Epithelial cell of esophagus (primary cell): ENCODE measurements around the gene CCDC32.

Experiments used
- DNase-seq: peaks from one replicate; pipeline ENCODE4 v3.0.0; 2010; ENCODE audit warnings: low read depth
- H3K4me3 ChIP-seq: 2 replicates; pipeline ENCODE4 v1.5.1; 2011; ENCODE audit warnings: mild to moderate bottlenecking, low read length, control low read depth
- TF ChIP-seq, protein P1 (sequence below): IDR thresholded peaks from 2 replicates; pipeline ENCODE4 v1.5.1; 2011; ENCODE audit warnings: low read depth, mild to moderate bottlenecking, low read length, control low read depth, inconsistent platforms; ENCODE audit not compliant: insufficient read depth; ENCODE audit errors: missing control alignments

The CCDC32 gene

DNA sequence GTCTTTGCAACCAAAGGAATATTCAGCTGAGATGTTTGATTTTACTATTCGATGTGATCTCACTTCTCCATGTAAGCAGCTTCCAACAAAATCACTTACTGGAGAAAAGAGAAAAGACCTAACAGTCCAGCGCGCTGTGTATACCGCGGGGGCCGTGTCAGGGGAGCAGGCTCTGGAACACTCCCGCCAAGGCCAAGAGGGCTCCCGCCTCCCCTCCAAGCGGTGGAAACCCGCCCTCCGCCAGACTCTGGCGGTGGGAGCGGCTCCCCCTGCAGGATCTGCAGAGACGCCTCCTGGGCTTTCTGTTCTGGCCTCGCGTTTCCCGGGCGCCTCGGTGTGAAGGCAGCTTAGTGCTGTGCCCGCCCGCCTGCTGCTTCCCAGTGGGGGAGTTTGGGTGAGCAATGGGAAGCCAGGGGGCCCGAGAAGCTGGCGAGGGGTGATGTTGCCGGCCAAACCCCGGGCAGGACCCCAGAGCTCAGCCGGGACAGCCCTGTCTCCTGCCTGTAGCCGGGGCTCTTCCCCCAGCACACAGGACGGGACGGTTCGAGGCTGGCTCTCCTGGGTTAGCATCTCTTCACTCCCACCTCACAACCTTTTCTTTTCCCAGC lies 57.8 kb downstream of the CCDC32 start:
- peak; percentile 69 for DNase-seq
- H3K4me3 ChIP-seq, result peak overlapping the region; percentile 11
- TF ChIP-seq, protein P1, sequence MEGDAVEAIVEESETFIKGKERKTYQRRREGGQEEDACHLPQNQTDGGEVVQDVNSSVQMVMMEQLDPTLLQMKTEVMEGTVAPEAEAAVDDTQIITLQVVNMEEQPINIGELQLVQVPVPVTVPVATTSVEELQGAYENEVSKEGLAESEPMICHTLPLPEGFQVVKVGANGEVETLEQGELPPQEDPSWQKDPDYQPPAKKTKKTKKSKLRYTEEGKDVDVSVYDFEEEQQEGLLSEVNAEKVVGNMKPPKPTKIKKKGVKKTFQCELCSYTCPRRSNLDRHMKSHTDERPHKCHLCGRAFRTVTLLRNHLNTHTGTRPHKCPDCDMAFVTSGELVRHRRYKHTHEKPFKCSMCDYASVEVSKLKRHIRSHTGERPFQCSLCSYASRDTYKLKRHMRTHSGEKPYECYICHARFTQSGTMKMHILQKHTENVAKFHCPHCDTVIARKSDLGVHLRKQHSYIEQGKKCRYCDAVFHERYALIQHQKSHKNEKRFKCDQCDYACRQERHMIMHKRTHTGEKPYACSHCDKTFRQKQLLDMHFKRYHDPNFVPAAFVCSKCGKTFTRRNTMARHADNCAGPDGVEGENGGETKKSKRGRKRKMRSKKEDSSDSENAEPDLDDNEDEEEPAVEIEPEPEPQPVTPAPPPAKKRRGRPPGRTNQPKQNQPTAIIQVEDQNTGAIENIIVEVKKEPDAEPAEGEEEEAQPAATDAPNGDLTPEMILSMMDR, result peak; percentile 67
